ENCODE results near the gene HFM1. TPM values are rescaled to one million over a fixed set of nuclear protein-coding genes. Genes with fewer than 3 reads are reported as not detected.

The HFM1 gene
- polyA plus RNA-seq, 1 donor (not counting 4 experiments of a cell fraction or from before 2014, with no cell fraction given) = not detected

- H3K4me2 ChIP-seq (ENCODE audit: control insufficient read depth, extremely low read depth, insufficient read depth, low read depth, low read length) = no peak overlapping the region
- no peak overlapping the region for H3K27ac ChIP-seq (ENCODE audit: control insufficient read depth, insufficient read depth, low read length)
- no peaks in the 10 kb centered on the region for H3K9me3 ChIP-seq (ENCODE audit: control insufficient read depth, low read depth, low read length)
- H3K36me3 ChIP-seq (ENCODE audit: control insufficient read depth in 2 of 2, extremely low read depth in 1 of 2, insufficient read depth in 2 of 2, low read length in 2 of 2) = no peaks in the 10 kb centered on the region
- no peak overlapping the region for H2AFZ ChIP-seq (ENCODE audit: control insufficient read depth, low read length)
- H3K4me1 ChIP-seq (ENCODE audit: control insufficient read depth, extremely low read depth, insufficient read depth, low read length) = no peaks in the 10 kb centered on the region
- no peak overlapping the region for H3K4me3 ChIP-seq (ENCODE audit: control insufficient read depth in 2 of 3, extremely low read depth in 1 of 3, insufficient read depth in 2 of 3, low read depth in 1 of 3, low read length in 3 of 3)
- H3K9me1 ChIP-seq (ENCODE audit: control insufficient read depth, extremely low read depth, insufficient read depth, low read length) = no peaks in the 10 kb centered on the region
- TF ChIP-seq CTCF (optimal IDR thresholded peaks at IDR 0.05 in 1 of 3, IDR thresholded peaks at IDR 0.05 in 1 of 3, conservative IDR thresholded peaks at IDR 0.05 in 1 of 3; ENCODE audit: extremely low read depth in 1 of 3, insufficient read depth in 2 of 3, low read length in 3 of 3) = no peak
- TF ChIP-seq EZH2 (IDR thresholded peaks at IDR 0.05; ENCODE audit: low read length) = no peak
- no peak overlapping the region for H3K9ac ChIP-seq (ENCODE audit: control insufficient read depth, extremely low read depth, insufficient read depth, low read length)
- DNase-seq (ENCODE audit: low read depth, low spot score) (no peak), FAIRE-seq (no peak)
- dilution Hi-C loops (cut with MboI; ENCODE audit: extremely low pct_ligation_motif_present, low sequenced_read_pairs) = no loop called here
- H4K20me1 ChIP-seq (ENCODE audit: control insufficient read depth, extremely low read depth, insufficient read depth, low read length) = no peaks in the 10 kb centered on the region
- H3K79me2 ChIP-seq (ENCODE audit: control insufficient read depth, insufficient read depth, low read length) = no peaks in the 10 kb centered on the region
- peaks cover 3% of the 10 kb centered on the region for H3K27me3 ChIP-seq (ENCODE audit: control insufficient read depth, extremely low read depth, insufficient read depth, low read length)
These were observed 6.3 kb downstream of the HFM1 start for GRCh38 chr1:91398291-91398690.

GRCh38 chr1:91397605-91398004 lies 7.0 kb downstream of the HFM1 start:
- no peaks in the 10 kb centered on the region for H4K20me1 ChIP-seq (ENCODE audit: control insufficient read depth, extremely low read depth, insufficient read depth, low read length)
- no peak for FAIRE-seq

More at GRCh38 chr1:91397605-91398004, 7.0 kb downstream of the HFM1 start:
- no peak overlapping the region for H3K9ac ChIP-seq (ENCODE audit: control insufficient read depth, extremely low read depth, insufficient read depth, low read length)
- H3K36me3 ChIP-seq (ENCODE audit: control insufficient read depth in 2 of 2, extremely low read depth in 1 of 2, insufficient read depth in 2 of 2, low read length in 2 of 2) = no peaks in the 10 kb centered on the region
- no peaks in the 10 kb centered on the region for H3K9me3 ChIP-seq (ENCODE audit: control insufficient read depth, low read depth, low read length)
- TF ChIP-seq CTCF (optimal IDR thresholded peaks at IDR 0.05 in 1 of 3, IDR thresholded peaks at IDR 0.05 in 1 of 3, conservative IDR thresholded peaks at IDR 0.05 in 1 of 3; ENCODE audit: extremely low read depth in 1 of 3, insufficient read depth in 2 of 3, low read length in 3 of 3) (no peak), EZH2 (IDR thresholded peaks at IDR 0.05; ENCODE audit: low read length) (no peak)
- no peak overlapping the region for H2AFZ ChIP-seq (ENCODE audit: control insufficient read depth, low read length)
- no peak for DNase-seq (ENCODE audit: low read depth, low spot score)
- no peak overlapping the region for H3K4me2 ChIP-seq (ENCODE audit: control insufficient read depth, extremely low read depth, insufficient read depth, low read depth, low read length)
- H3K4me1 ChIP-seq (ENCODE audit: control insufficient read depth, extremely low read depth, insufficient read depth, low read length) = no peaks in the 10 kb centered on the region
- H3K9me1 ChIP-seq (ENCODE audit: control insufficient read depth, extremely low read depth, insufficient read depth, low read length) = no peaks in the 10 kb centered on the region
- no peak overlapping the region for H3K27ac ChIP-seq (ENCODE audit: control insufficient read depth, insufficient read depth, low read length)
- dilution Hi-C loops (cut with MboI; ENCODE audit: extremely low pct_ligation_motif_present, low sequenced_read_pairs) = no loop called here
- no peak overlapping the region for H3K4me3 ChIP-seq (ENCODE audit: control insufficient read depth in 2 of 3, extremely low read depth in 1 of 3, insufficient read depth in 2 of 3, low read depth in 1 of 3, low read length in 3 of 3)
- H3K27me3 ChIP-seq (ENCODE audit: control insufficient read depth, extremely low read depth, insufficient read depth, low read length) = peaks cover 3% of the 10 kb centered on the region
- H3K79me2 ChIP-seq (ENCODE audit: control insufficient read depth, insufficient read depth, low read length) = no peaks in the 10 kb centered on the region

Measured in keratinocyte (primary cell).